GM11168 (cell line): ENCODE data around the gene CUX1.

Source experiments
- in situ Hi-C: fragments of 300-500 bp; cut with MboI; formaldehyde crosslinking; loops from one replicate; pipeline ENCODE4 v1.12.0; 2022; ENCODE audit warnings: low sequenced_read_pairs; ENCODE audit not compliant: unreplicated experiment

CUX1 gene

GRCh38 chr7:102054158-102054557 is 236.7 kb downstream of the CUX1 start:
- in situ Hi-C loops: no loop called here

GRCh38 chr7:102055181-102055976 is 238.0 kb downstream of the CUX1 start:
- in situ Hi-C loops: no loop called here

DNA sequence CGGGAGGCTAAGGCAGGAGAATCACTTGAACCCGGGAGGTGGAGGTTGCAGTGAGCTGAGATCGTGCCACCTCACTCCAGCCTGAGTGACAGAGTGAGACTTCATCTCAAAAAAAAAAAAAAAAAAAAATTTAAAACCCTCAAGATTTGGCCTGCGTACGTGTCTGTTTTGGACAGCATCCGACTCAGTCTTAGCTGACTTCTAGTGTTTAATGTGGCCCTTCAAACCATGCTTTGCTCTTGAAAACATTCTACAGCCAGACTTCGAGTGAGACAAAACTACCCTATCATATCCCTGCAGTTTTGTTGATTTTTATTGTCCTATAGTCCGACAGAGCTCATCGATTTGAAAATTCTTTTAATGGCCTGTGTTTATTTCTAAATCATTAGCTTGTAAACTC is 242.1 kb downstream of the CUX1 start:
- in situ Hi-C loops: no loop called here

DNA sequence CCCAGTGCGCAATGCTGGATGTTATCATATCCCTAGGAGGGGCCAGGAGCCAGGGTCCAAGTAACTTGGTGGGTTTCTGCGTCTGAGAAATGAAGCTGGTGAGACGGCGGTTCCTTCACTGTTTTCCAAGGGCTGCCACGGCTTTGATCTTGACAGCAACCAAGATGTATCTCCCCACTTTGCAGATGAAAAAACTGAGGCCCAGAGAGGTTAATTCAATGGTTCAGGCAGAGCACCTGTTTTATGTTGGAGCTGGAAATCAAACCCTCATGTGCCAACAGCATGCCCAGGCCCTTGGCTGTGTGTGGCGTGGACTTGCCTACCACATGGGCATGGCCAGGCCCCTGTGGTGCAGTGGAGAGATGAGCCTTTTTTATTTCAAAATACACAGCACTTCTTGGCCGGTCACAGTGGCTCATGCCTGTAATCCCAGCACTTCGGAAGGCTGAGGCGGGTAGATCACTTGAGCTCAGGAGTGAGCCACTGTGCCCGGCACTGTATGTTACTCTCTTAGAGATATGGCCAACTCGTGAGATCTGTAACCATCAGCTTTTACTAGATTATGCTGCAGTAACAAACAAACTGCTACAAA is 244.0 kb downstream of the CUX1 start:
- in situ Hi-C loops: no loop called here

GRCh38 chr7:102061981-102062390 is 244.6 kb downstream of the CUX1 start:
- in situ Hi-C loops: no loop called here

- in situ Hi-C loops: no loop called here
Measured at GRCh38 chr7:102063690-102064180, 246.3 kb downstream of the CUX1 start.

DNA sequence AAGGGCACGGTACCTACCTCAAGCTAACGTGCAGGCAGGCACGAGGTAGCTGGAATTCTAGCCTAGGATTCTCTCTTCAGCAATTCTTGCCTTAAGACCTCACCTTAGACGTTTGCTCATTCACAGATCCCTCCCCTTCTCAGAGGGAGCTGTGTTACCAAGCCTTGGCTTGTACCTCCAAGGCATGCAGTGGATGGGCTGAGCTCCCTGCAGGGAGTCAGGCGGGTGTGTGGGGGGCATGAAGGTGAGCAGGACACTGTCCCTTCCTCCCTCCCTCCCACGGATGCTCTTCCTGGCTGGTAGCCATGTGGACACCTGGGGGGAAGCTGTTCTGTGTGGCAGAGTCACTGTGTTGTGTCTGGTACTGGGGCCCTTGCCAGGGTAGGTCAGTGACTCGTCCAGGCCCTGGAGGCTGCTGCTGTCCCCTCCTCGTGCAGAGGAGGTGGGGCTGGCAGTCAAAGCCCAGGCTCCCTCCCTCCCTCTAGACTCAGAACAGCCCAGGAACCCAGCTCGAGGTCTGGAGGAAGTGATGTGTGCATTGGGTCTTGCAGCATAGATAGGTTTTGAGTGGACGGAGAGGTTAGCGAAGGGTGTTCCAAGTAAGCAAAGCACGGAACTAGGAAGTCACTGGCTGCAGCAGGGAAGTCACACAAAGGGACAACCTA is 247.1 kb downstream of the CUX1 start:
- in situ Hi-C loops: no loop called here

GRCh38 chr7:102065226-102065625 is 247.8 kb downstream of the CUX1 start:
- in situ Hi-C loops: no loop called here

DNA sequence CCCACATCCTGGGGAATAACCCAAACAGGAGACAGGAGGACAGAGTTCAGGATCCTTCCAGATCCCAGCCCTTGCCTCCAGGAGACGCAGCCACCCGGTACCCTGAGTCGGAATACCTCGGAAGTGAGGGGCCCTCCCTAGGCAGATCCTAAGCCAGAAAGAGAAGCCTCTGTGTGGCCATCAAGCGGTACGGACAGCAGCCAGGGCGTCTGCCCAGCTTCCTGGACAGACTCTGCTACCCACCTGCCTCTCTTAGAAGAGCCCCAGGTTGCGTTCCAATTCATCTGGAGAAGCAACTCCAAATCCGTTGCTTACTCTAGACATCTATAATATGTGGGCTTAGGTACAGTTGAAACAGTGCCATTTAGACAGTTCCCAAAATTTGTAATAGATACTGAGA is 249.1 kb downstream of the CUX1 start:
- in situ Hi-C loops: no loop called here

DNA sequence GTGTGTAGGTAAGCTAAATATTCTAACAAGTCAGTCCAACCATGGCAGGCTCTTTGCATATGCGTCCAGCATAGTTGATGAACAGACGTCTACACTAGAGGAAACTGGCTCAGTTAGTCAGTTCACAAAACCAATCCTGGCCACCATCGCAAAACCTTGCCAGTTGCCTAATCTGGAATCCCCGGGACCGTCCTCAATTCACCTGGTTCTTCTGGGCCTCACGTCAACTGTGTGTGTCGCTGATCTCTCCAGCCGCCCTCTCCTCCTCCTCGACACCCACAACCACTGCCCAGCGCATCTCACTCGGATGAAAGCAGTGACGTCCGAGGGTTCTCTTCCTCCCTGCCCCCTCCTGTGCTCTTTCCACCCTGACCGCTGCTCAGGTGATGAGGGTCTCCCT is 251.4 kb downstream of the CUX1 start:
- in situ Hi-C loops: no loop called here

DNA sequence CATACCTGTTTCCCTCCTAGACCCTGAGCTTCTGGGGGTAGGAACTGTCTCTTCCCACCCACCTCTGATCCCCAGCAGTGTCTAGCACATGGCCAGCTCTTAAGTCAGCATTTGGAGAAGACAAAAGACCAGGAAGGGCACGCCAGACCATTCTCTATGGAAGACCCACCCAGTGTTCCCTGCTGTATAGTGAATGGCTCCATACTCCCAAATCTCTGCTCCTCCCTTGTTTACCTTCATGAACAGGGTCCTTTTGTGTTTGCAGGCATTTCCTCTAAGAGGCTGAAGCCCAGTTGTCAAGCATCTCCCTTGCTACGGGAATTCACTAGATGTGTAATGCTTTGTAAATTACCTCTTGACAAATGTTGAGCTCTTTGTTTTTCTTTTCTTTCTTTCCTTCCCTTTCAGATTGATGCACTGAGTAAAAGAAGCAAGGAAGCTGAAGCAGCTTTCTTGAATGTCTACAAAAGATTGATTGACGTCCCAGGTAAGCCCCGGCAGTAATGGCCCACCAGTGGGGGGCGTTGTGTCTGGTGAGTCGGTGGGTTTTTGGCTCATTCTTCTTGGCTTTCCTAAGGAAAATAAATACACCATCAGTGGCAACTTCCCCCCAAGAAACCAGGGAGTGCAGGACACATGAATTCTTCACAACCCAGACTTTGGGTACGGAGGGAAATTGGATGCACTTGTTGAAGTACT is 252.7 kb downstream of the CUX1 start:
- in situ Hi-C loops: no loop called here

- in situ Hi-C loops: no loop called here
Measured at GRCh38 chr7:102072003-102072402, 254.6 kb downstream of the CUX1 start.

DNA sequence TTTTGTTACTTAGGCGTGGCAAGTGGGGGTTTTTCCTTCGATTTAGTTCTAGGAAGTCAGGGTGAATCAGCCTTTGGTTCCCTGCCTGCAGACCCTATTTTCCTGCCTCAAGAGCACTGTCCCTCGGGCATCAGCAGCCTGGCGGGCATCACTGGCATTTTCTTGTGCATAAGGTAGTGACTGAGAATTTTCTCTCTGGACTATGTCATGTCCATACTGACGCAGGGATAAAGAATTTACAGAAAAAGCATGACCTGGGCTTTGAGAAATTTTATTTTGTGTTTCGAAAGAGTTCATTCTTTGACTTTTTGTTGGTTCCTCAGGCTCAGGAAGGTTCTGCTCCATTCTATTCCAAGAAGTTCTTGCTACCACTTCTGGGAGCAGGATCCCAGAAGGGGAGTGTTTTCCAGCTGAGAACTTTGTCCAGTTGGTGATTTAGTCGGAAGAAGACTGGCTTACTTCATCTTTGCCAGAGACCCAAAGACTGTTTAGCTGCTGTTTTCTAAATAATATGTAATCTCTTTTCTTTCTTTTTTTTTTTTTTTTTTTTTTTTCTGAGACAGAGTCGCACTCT is 255.3 kb downstream of the CUX1 start:
- in situ Hi-C loops: no loop called here

DNA sequence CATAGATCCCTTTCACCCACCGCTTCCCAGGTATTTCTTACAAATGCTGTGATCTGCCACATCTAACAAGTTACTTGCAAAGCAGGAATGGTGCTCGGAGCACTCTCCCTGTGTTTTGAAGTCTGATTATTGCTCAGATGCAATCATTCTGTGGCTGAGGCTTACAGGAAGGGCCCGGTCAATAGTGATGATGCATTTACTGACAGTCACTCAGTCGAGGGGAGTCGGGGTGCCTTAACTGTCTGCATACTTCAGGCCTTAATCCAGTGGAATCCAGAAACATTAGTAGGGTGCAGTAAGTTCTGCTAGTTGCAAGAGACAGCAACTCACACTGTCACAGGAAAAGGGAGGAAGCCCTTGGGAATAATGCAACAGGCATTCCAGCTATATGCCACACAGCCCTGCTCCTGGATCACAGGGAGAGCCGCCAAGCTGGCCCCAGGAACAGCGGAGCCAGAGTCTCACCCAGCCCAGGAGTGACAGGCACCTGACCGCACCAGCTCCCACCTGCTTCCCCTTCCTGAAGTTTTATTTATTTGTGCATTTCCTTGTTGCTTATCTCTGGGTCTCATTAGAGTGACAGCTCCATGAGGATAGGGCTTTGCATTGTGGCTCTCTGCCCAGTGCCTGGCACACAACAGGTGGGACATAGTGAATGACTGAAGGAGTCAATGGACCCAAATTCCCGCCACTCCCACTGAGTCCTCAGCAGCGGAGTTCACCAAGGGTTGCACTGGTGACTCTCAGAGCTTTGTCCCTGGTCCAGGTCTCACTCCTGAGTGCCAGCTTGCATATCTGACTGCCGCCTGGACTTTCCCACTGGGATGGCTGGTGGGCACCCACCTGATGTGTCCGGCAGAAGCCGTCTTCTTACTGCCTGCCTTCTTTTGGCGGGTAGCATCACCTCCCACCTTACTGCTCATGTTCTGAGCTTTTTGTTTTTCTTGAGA is 256.8 kb downstream of the CUX1 start:
- in situ Hi-C loops: no loop called here

GRCh38 chr7:102075126-102075525 is 257.7 kb downstream of the CUX1 start:
- in situ Hi-C loops: no loop called here

DNA sequence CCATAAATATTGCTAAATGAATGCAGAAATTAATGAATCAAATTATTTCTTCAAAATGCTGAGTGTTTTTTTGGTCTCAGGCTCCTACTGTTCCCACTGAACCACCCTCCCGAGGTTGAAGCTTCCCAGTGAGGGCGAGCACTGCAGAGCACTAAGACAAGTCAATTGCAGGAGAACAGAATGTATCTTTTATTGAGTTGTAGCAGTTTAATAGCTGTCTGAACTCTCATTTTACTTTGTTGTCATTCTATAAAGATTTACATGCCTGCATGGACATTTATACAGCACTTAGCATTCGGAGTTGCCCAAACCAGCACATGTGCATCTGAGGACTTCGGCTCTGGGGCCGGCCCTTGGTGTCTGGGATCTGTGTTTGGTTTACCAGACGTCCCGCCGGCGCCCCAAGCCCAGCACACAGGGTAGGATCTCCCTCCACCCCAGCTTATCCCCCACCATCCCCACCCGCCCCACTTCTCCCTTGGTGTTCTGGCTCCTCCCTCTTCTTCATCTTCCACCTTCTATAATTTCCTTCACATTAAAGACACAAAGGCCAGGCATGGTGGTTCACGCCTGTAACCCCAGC is 258.2 kb downstream of the CUX1 start:
- in situ Hi-C loops: no loop called here

DNA sequence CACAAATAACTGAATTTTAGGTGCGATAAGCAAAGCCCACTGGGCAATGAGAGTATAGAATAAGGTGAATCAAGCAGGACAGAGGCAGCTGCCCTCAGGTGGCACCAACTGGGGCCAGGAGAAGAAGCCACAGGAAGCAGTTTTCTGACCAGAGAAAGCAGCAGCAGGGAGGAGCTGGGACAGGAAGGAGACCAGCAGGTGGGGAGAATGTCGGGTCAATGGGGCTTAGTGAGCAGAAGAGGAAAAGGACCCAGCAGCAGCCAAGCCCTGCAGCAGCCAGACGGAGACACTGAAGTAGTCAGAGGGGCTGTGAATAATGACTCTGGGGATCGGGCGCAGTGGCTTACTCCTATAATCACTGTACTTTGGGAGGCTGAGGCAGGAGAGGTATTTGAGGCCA is 259.7 kb downstream of the CUX1 start:
- in situ Hi-C loops: no loop called here

- in situ Hi-C loops: no loop called here
Measured at GRCh38 chr7:102079140-102080018, 262.0 kb downstream of the CUX1 start.
